NT2/D1 (cell line): ENCODE measurements around the gene CCDC69.

ENCODE experiments used
- SUZ12 ChIP-seq: IDR thresholded peaks from 2 replicates; pipeline ENCODE4 v1.6.1; 2011; ENCODE audit not compliant: insufficient read length, insufficient read depth; ENCODE audit errors: extremely low read depth
- ZNF274 ChIP-seq: IDR thresholded peaks from 2 replicates; pipeline ENCODE4 v1.6.1; 2011; ENCODE audit warnings: mild to moderate bottlenecking, low read depth, low read length

DNA sequence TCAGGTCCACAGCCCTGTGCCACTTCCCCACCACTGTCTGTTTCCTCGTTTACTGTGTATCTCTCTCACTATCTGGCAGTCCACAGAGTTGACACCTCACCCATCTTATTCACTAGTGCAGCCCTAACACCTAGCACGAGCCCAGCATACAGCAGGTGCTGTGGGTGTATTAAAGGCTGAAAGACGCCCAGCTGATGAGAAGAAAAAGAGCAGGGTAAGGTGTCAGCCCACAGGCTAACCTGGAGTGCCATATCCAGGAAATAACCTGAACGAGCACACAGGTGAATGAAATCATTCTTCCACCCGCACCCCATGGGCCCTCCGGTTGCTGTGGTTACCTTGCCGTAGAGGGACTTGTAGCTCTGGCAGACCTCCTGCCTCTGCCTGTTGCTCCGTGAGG is 84.9 kb downstream of the CCDC69 start:
- no peak for TF ChIP-seq ZNF274
- no peak for TF ChIP-seq SUZ12
